ENCODE measurements around the gene SLC7A1. TPM values are rescaled to one million over a fixed set of nuclear protein-coding genes. Genes with fewer than 3 reads are reported as not detected.

SLC7A1 gene
- total RNA-seq, 5 donors from 2014 or later (not counting 1 experiment from before 2014, with no cell fraction given): 20.0 to 62.9 (median 57.9) TPM

- ATAC-seq (replicated peaks in 1 of 4): no peak
- Histone ChIP-seq H3K9me3 (no peaks in the 10 kb centered on the region), H3K27me3 (replicated peaks in 1 of 2; ENCODE audit: control insufficient read depth in 2 of 2, extremely low read depth in 1 of 2, insufficient read depth in 2 of 2, low read length in 1 of 2) (no peaks in the 10 kb centered on the region), H3K36me3 (ENCODE audit: control insufficient read depth in 2 of 2, extremely low read depth in 1 of 2, insufficient read depth in 1 of 2, low read length in 1 of 2) (peaks cover 0 to 22% of the 10 kb centered on the region in 2 donors), H3K4me3 (ENCODE audit: control insufficient read depth in 1 of 2, extremely low read depth in 1 of 2, low read length in 1 of 2) (no peak overlapping the region), H3K27ac (ENCODE audit: low read length) (no peak overlapping the region), H3K4me1 (ENCODE audit: control insufficient read depth in 1 of 2, extremely low read depth in 1 of 2, insufficient read depth in 2 of 2, low read length in 2 of 2) (no peaks in the 10 kb centered on the region)
- WGBS (ENCODE audit: insufficient coverage): 100% methylated on average over 3 of the region's 3 CpGs
- H3K4me3 Mint-ChIP-seq: no peak overlapping the region
- no peaks in the 10 kb centered on the region for H3K27me3 Mint-ChIP-seq
- CTCF ChIA-PET: no interaction called here
- peaks cover 12 to 35% (median 13%) of the 10 kb centered on the region in 3 donors for H3K4me1 Mint-ChIP-seq
- H3K36me3 Mint-ChIP-seq: peaks cover 33% of the 10 kb centered on the region
- POLR2A ChIA-PET: no interaction called here
- H3K27ac Mint-ChIP-seq: no peak overlapping the region
- DNase-seq: no peak
- no peaks in the 10 kb centered on the region for H3K9me3 Mint-ChIP-seq
These were observed 38.7 kb downstream of the SLC7A1 start for GRCh38 chr13:29556742-29557141.

GRCh38 chr13:29551214-29551613 is 44.3 kb downstream of the SLC7A1 start:
- ChIA-PET POLR2A (no interaction called here), CTCF (no interaction called here)
- ATAC-seq (replicated peaks in 1 of 4) (no peak), DNase-seq (no peak)
- 97% methylated on average over 5 of the region's 6 CpGs for WGBS (ENCODE audit: insufficient coverage)
- Histone ChIP-seq H3K27ac (ENCODE audit: low read length) (no peak overlapping the region), H3K9me3 (no peaks in the 10 kb centered on the region), H3K4me1 (ENCODE audit: control insufficient read depth in 1 of 2, extremely low read depth in 1 of 2, insufficient read depth in 2 of 2, low read length in 2 of 2) (no peaks in the 10 kb centered on the region), H3K27me3 (replicated peaks in 1 of 2; ENCODE audit: control insufficient read depth in 2 of 2, extremely low read depth in 1 of 2, insufficient read depth in 2 of 2, low read length in 1 of 2) (no peaks in the 10 kb centered on the region), H3K36me3 (ENCODE audit: control insufficient read depth in 2 of 2, extremely low read depth in 1 of 2, insufficient read depth in 1 of 2, low read length in 1 of 2) (peaks cover 5 to 41% of the 10 kb centered on the region in 2 donors), H3K4me3 (ENCODE audit: control insufficient read depth in 1 of 2, extremely low read depth in 1 of 2, low read length in 1 of 2) (no peak overlapping the region)
- Mint-ChIP-seq H3K27me3 (no peaks in the 10 kb centered on the region), H3K4me3 (no peak overlapping the region), H3K27ac (no peak overlapping the region), H3K36me3 (peaks cover 64% of the 10 kb centered on the region), H3K4me1 (peaks cover 10 to 44% (median 11%) of the 10 kb centered on the region in 3 donors), H3K9me3 (no peaks in the 10 kb centered on the region)

GRCh38 chr13:29550430-29550988 is 45.0 kb downstream of the SLC7A1 start:
- no peak for ATAC-seq (replicated peaks in 1 of 4)
- H3K27ac Mint-ChIP-seq: no peak overlapping the region
- no peak overlapping the region for H3K27ac ChIP-seq (ENCODE audit: low read length)
- no peaks in the 10 kb centered on the region for H3K9me3 ChIP-seq
- no peak for DNase-seq
- WGBS (ENCODE audit: insufficient coverage): 100% methylated on average over 3 of the region's 5 CpGs
- H3K27me3 Mint-ChIP-seq: no peaks in the 10 kb centered on the region
- peaks cover 70% of the 10 kb centered on the region for H3K36me3 Mint-ChIP-seq
- H3K36me3 ChIP-seq (ENCODE audit: control insufficient read depth in 2 of 2, extremely low read depth in 1 of 2, insufficient read depth in 1 of 2, low read length in 1 of 2): peaks cover 5 to 44% of the 10 kb centered on the region in 2 donors
- no peaks in the 10 kb centered on the region for H3K4me1 ChIP-seq (ENCODE audit: control insufficient read depth in 1 of 2, extremely low read depth in 1 of 2, insufficient read depth in 2 of 2, low read length in 2 of 2)
- H3K27me3 ChIP-seq (replicated peaks in 1 of 2; ENCODE audit: control insufficient read depth in 2 of 2, extremely low read depth in 1 of 2, insufficient read depth in 2 of 2, low read length in 1 of 2): no peaks in the 10 kb centered on the region
- POLR2A ChIA-PET: no interaction called here
- CTCF ChIA-PET: no interaction called here
- H3K4me3 Mint-ChIP-seq: no peak overlapping the region
- H3K9me3 Mint-ChIP-seq: no peaks in the 10 kb centered on the region
- no peak overlapping the region for H3K4me3 ChIP-seq (ENCODE audit: control insufficient read depth in 1 of 2, extremely low read depth in 1 of 2, low read length in 1 of 2)
- peaks cover 10 to 49% (median 11%) of the 10 kb centered on the region in 3 donors for H3K4me1 Mint-ChIP-seq

GRCh38 chr13:29548722-29549121 is 46.8 kb downstream of the SLC7A1 start:
- DNase-seq (no peak), ATAC-seq (replicated peaks in 1 of 4) (no peak)
- Histone ChIP-seq H3K9me3 (no peaks in the 10 kb centered on the region), H3K36me3 (ENCODE audit: control insufficient read depth in 2 of 2, extremely low read depth in 1 of 2, insufficient read depth in 1 of 2, low read length in 1 of 2) (peaks cover 5 to 39% of the 10 kb centered on the region in 2 donors), H3K4me1 (ENCODE audit: control insufficient read depth in 1 of 2, extremely low read depth in 1 of 2, insufficient read depth in 2 of 2, low read length in 2 of 2) (no peaks in the 10 kb centered on the region), H3K27ac (ENCODE audit: low read length) (no peak overlapping the region), H3K4me3 (ENCODE audit: control insufficient read depth in 1 of 2, extremely low read depth in 1 of 2, low read length in 1 of 2) (no peak overlapping the region), H3K27me3 (replicated peaks in 1 of 2; ENCODE audit: control insufficient read depth in 2 of 2, extremely low read depth in 1 of 2, insufficient read depth in 2 of 2, low read length in 1 of 2) (no peaks in the 10 kb centered on the region)
- H3K27ac Mint-ChIP-seq: no peak overlapping the region
- H3K27me3 Mint-ChIP-seq: no peaks in the 10 kb centered on the region
- no peak overlapping the region for H3K4me3 Mint-ChIP-seq
- H3K4me1 Mint-ChIP-seq: peaks cover 13 to 49% (median 21%) of the 10 kb centered on the region in 3 donors
- ChIA-PET CTCF (no interaction called here), POLR2A (no interaction called here)
- no peaks in the 10 kb centered on the region for H3K9me3 Mint-ChIP-seq
- peaks cover 64% of the 10 kb centered on the region for H3K36me3 Mint-ChIP-seq
- 100% methylated on average over 6 of the region's 7 CpGs for WGBS (ENCODE audit: insufficient coverage)

- Histone ChIP-seq H3K9me3 (no peaks in the 10 kb centered on the region), H3K4me3 (ENCODE audit: control insufficient read depth in 1 of 2, extremely low read depth in 1 of 2, low read length in 1 of 2) (no peak overlapping the region), H3K36me3 (ENCODE audit: control insufficient read depth in 2 of 2, extremely low read depth in 1 of 2, insufficient read depth in 1 of 2, low read length in 1 of 2) (peaks cover 9 to 26% of the 10 kb centered on the region in 2 donors), H3K27ac (ENCODE audit: low read length) (no peak overlapping the region), H3K27me3 (replicated peaks in 1 of 2; ENCODE audit: control insufficient read depth in 2 of 2, extremely low read depth in 1 of 2, insufficient read depth in 2 of 2, low read length in 1 of 2) (no peaks in the 10 kb centered on the region), H3K4me1 (ENCODE audit: control insufficient read depth in 1 of 2, extremely low read depth in 1 of 2, insufficient read depth in 2 of 2, low read length in 2 of 2) (no peaks in the 10 kb centered on the region)
- ChIA-PET CTCF (no interaction called here), POLR2A (no interaction called here)
- no peaks in the 10 kb centered on the region for H3K27me3 Mint-ChIP-seq
- no peaks in the 10 kb centered on the region for H3K9me3 Mint-ChIP-seq
- H3K4me3 Mint-ChIP-seq: no peak overlapping the region
- no peak for DNase-seq
- peaks cover 48% of the 10 kb centered on the region for H3K36me3 Mint-ChIP-seq
- H3K4me1 Mint-ChIP-seq: peaks cover 13 to 38% (median 24%) of the 10 kb centered on the region in 3 donors
- H3K27ac Mint-ChIP-seq: no peak overlapping the region
- 87% methylated on average over 3 of the region's 7 CpGs for WGBS (ENCODE audit: insufficient coverage)
- ATAC-seq (replicated peaks in 1 of 4): no peak
These were observed 48.3 kb downstream of the SLC7A1 start for GRCh38 chr13:29547153-29547552.

GRCh38 chr13:29546662-29547061 is 48.8 kb downstream of the SLC7A1 start:
- ATAC-seq (replicated peaks in 1 of 4) (no peak), DNase-seq (no peak)
- no peak overlapping the region for H3K4me3 ChIP-seq (ENCODE audit: control insufficient read depth in 1 of 2, extremely low read depth in 1 of 2, low read length in 1 of 2)
- H3K9me3 Mint-ChIP-seq: no peaks in the 10 kb centered on the region
- no peaks in the 10 kb centered on the region for H3K4me1 ChIP-seq (ENCODE audit: control insufficient read depth in 1 of 2, extremely low read depth in 1 of 2, insufficient read depth in 2 of 2, low read length in 2 of 2)
- H3K9me3 ChIP-seq: no peaks in the 10 kb centered on the region
- no peaks in the 10 kb centered on the region for H3K27me3 ChIP-seq (replicated peaks in 1 of 2; ENCODE audit: control insufficient read depth in 2 of 2, extremely low read depth in 1 of 2, insufficient read depth in 2 of 2, low read length in 1 of 2)
- H3K4me1 Mint-ChIP-seq: peaks cover 13 to 38% (median 24%) of the 10 kb centered on the region in 3 donors
- H3K27ac ChIP-seq (ENCODE audit: low read length): no peak overlapping the region
- POLR2A ChIA-PET: no interaction called here
- H3K36me3 ChIP-seq (ENCODE audit: control insufficient read depth in 2 of 2, extremely low read depth in 1 of 2, insufficient read depth in 1 of 2, low read length in 1 of 2): peaks cover 9 to 21% of the 10 kb centered on the region in 2 donors
- peaks cover 43% of the 10 kb centered on the region for H3K36me3 Mint-ChIP-seq
- H3K27ac Mint-ChIP-seq: no peak overlapping the region
- CTCF ChIA-PET: no interaction called here
- no peaks in the 10 kb centered on the region for H3K27me3 Mint-ChIP-seq
- WGBS (ENCODE audit: insufficient coverage): 95% methylated on average over 7 of the region's 8 CpGs
- no peak overlapping the region for H3K4me3 Mint-ChIP-seq

- Histone ChIP-seq H3K27me3 (replicated peaks in 1 of 2; ENCODE audit: control insufficient read depth in 2 of 2, extremely low read depth in 1 of 2, insufficient read depth in 2 of 2, low read length in 1 of 2) (no peaks in the 10 kb centered on the region), H3K4me1 (ENCODE audit: control insufficient read depth in 1 of 2, extremely low read depth in 1 of 2, insufficient read depth in 2 of 2, low read length in 2 of 2) (no peaks in the 10 kb centered on the region), H3K27ac (ENCODE audit: low read length) (no peak overlapping the region), H3K36me3 (ENCODE audit: control insufficient read depth in 2 of 2, extremely low read depth in 1 of 2, insufficient read depth in 1 of 2, low read length in 1 of 2) (peaks cover 7 to 16% of the 10 kb centered on the region in 2 donors), H3K4me3 (ENCODE audit: control insufficient read depth in 1 of 2, extremely low read depth in 1 of 2, low read length in 1 of 2) (no peak overlapping the region), H3K9me3 (no peaks in the 10 kb centered on the region)
- ATAC-seq (replicated peaks in 1 of 4): no peak
- Mint-ChIP-seq H3K9me3 (no peaks in the 10 kb centered on the region), H3K4me3 (no peak overlapping the region), H3K27me3 (no peaks in the 10 kb centered on the region), H3K36me3 (peaks cover 44% of the 10 kb centered on the region), H3K4me1 (peaks cover 19 to 42% (median 28%) of the 10 kb centered on the region in 3 donors), H3K27ac (no peak overlapping the region)
- POLR2A ChIA-PET: no interaction called here
- 96% methylated on average over 6 of the region's 8 CpGs for WGBS (ENCODE audit: insufficient coverage)
- no peak for DNase-seq
- CTCF ChIA-PET: no interaction called here
These were observed 49.5 kb downstream of the SLC7A1 start for GRCh38 chr13:29545988-29546387.

Measured in T-cell (primary cell).